Fibroblast of upper back skin (primary cell): ENCODE measurements around the gene TYROBP.
"Not testable (repeated sequence)": the region's sequence is repeated elsewhere in the genome, so short reads cannot be mapped to it uniquely, and the experiment has no call there.

Experiments used
- DNase-seq: peaks from one replicate; pipeline ENCODE4 v3.0.0-alpha.2; 2013

The TYROBP gene

GRCh38 chr19:35898499-35898809 is 9.6 kb downstream of the TYROBP start:
- DNase-seq: no peak

GRCh38 chr19:35897706-35898451 is 10.2 kb downstream of the TYROBP start:
- no peak for DNase-seq

- no peak for DNase-seq
Measured at GRCh38 chr19:35896643-35897040, 11.5 kb downstream of the TYROBP start.

- DNase-seq: no peak
Measured at GRCh38 chr19:35895911-35896642, 12.0 kb downstream of the TYROBP start.

- no peak for DNase-seq
Measured at GRCh38 chr19:35894342-35894741, 13.8 kb downstream of the TYROBP start.

- DNase-seq: not testable (repeated sequence)
Measured at GRCh38 chr19:35891819-35892218, 16.3 kb downstream of the TYROBP start.

- DNase-seq: no peak
Measured at GRCh38 chr19:35890113-35890650, 17.9 kb downstream of the TYROBP start.

- no peak for DNase-seq
Measured at GRCh38 chr19:35889370-35890112, 18.6 kb downstream of the TYROBP start.

GRCh38 chr19:35888398-35888797 is 19.7 kb downstream of the TYROBP start:
- DNase-seq: no peak

- no peak for DNase-seq
Measured at GRCh38 chr19:35887197-35887596, 20.9 kb downstream of the TYROBP start.

- no peak for DNase-seq
Measured at GRCh38 chr19:35885904-35886303, 22.2 kb downstream of the TYROBP start.

GRCh38 chr19:35885225-35885738 is 22.8 kb downstream of the TYROBP start:
- DNase-seq: no peak

GRCh38 chr19:35883882-35884281 is 24.2 kb downstream of the TYROBP start:
- DNase-seq: no peak

GRCh38 chr19:35882114-35882832 is 25.8 kb downstream of the TYROBP start:
- DNase-seq: peak; percentile 80

GRCh38 chr19:35879770-35880317 is 28.3 kb downstream of the TYROBP start:
- peak; percentile 83 for DNase-seq

- DNase-seq: no peak
Measured at GRCh38 chr19:35879068-35879467, 29.0 kb downstream of the TYROBP start.

- no peak for DNase-seq
Measured at GRCh38 chr19:35874392-35874930, 33.6 kb downstream of the TYROBP start.

GRCh38 chr19:35872180-35872579 is 35.9 kb downstream of the TYROBP start:
- no peak for DNase-seq

- DNase-seq: no peak
Measured at GRCh38 chr19:35871611-35872010, 36.5 kb downstream of the TYROBP start.

GRCh38 chr19:35870798-35871197 is 37.3 kb downstream of the TYROBP start:
- DNase-seq: no peak

GRCh38 chr19:35870124-35870736 is 37.9 kb downstream of the TYROBP start:
- peak; percentile 11 for DNase-seq
